Measurements from ENCODE around the gene ENDOG.
"Not testable (repeated sequence)": the region's sequence is repeated elsewhere in the genome, so short reads cannot be mapped to it uniquely, and the experiment has no call there.

The ENDOG gene

GRCh38 chr9:128774804-128775203 is 43.5 kb upstream of the ENDOG start:
- no peak overlapping the region for H3K27ac ChIP-seq
- TF ChIP-seq ZFX (IDR thresholded peaks at IDR 0.05) (no peak), CTCF (conservative IDR thresholded peaks at IDR 0.05) (no peak)

- H3K27ac ChIP-seq, result not testable (repeated sequence)
These were observed 38.2 kb upstream of the ENDOG start for GRCh38 chr9:128780093-128780492.

- no peak overlapping the region for H3K27ac ChIP-seq
- no peak for TF ChIP-seq ZFX (IDR thresholded peaks at IDR 0.05)
- no peak for TF ChIP-seq CTCF (conservative IDR thresholded peaks at IDR 0.05)
These were observed 36.9 kb upstream of the ENDOG start for GRCh38 chr9:128781187-128782070.

GRCh38 chr9:128782669-128783068 is 35.6 kb upstream of the ENDOG start:
- H3K27ac ChIP-seq, result no peak overlapping the region
- no peak for TF ChIP-seq CTCF (conservative IDR thresholded peaks at IDR 0.05)
- TF ChIP-seq ZFX (IDR thresholded peaks at IDR 0.05), result no peak

GRCh38 chr9:128785427-128785826 is 32.9 kb upstream of the ENDOG start:
- H3K27ac ChIP-seq, result no peak overlapping the region
- TF ChIP-seq CTCF (conservative IDR thresholded peaks at IDR 0.05), result no peak

GRCh38 chr9:128786681-128787601 is 31.4 kb upstream of the ENDOG start, which contains the start of gene TBC1D13:
Gene TBC1D13, plus strand, starts transcription at chr9:128787253. Its CDS starts 101 bp downstream, at chr9:128787354.
- peak within 1 kb of the TSS; percentile 84 for H3K27ac ChIP-seq
- no peak for TF ChIP-seq CTCF (conservative IDR thresholded peaks at IDR 0.05)
- peak; percentile 34; the same call in 1 of the 2 replicates for TF ChIP-seq ZFX (IDR thresholded peaks at IDR 0.05)

GRCh38 chr9:128787659-128788058 is 30.6 kb upstream of the ENDOG start:
- TF ChIP-seq ZFX (IDR thresholded peaks at IDR 0.05) (no peak), CTCF (conservative IDR thresholded peaks at IDR 0.05) (no peak)
- H3K27ac ChIP-seq, result peak overlapping the region; percentile 84

All from C4-2B (cell line).